Islet of Langerhans (tissue), 1 donor: ENCODE data around the gene GATA3.

Experiments
- FAIRE-seq: peaks from one replicate; lab custom pipeline; 2011; peaks lifted over from hg19 to GRCh38; lab: Jason Lieb, UNC

The GATA3 gene

DNA sequence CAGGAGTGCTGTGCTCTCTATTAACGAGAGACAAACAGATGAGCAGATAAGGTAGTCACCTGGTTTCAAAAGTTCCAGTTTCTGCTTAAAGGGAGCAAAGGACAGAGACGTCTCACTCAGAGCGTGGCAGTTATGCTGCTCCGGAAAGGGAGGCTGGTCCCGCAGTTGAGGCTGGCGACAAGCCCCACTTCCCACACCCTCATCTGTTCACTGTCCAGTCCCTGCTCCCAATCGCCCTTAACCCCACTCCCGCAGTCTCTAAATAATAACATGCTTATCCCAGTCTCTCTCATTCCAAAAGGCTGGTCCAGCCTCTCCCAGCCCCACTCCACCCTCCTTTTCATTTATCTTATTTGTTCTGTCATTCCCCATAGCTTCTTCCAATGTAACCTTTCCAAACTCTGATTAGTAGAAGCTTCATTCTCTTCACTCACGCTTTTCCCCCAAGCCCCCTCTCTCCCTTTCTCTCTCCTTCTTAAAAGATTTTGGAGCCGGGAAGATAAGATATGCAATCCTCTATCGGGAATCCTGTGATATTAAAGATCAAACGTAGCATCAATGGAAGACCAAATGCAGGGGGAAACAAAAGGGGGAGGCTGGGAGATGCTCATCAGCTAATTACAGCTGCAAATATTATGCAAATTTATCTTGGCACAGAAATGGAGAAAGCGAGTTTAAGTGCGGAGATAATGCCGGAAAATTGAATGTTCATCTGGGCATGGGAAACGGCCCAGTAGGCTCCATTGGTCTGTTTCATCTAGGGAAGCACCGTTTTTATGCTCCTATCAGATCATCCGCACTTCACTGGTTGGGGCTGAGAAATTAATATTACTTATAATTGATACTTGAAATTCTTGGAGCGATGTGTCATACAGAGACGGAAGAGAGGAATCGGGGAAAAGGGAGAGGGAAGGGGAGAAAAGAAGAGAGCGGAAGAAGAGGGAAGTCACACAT lies 16.3 kb upstream of the GATA3 start:
- no peak for FAIRE-seq

- no peak for FAIRE-seq
These were observed 15.1 kb upstream of the GATA3 start for GRCh38 chr10:8039321-8039881.

DNA sequence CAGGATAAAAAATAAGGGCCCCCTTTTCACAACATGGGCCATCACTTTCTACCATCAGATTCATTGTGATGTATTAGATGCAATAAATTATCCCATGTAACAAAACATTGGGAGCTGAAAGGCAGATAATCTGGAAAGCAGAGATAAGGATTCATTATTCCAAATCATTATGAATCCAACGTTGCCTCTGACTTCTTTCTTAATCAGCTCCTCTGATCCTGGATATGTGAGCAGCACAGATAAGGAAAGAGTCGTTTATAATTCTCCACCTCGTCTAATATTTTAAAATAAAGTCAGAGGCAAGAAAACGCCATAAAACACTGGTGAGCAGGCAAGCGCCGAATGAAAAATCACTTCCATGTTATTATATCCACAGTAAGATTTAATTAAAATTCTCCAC lies 13.8 kb upstream of the GATA3 start:
- FAIRE-seq, result no peak

DNA sequence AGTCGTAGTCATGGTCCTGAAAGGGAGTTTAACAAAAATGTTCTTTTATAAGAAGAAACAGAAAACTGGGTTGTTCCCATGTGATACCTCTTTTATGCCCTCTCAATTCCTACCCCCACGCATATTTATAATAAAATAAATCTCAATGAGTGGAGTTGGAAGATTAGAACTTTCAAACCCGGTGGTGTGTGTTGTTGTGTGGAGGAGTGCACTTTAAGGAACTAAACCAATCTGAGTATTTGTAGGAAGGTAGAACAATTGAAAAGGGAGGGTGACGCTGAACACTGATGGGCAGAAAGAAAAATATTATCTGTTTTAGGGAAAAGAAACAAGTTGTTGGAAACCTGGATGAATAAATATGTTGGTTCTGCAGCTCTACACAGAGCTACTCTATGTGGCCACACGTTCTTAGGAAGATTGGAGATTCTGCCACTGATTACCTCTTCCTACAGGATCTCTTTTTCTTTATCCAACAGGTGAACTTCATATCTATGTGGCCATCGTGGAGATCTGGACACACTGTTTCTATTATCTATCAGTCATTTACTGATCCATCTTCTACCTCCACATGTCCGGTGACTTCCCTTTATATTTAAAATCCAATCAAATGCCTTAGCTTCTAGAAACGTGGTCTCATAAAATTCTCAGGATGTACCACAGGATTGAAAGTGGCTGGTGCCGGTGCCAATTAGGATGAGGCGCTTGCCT lies 13.1 kb upstream of the GATA3 start:
- FAIRE-seq, result no peak

GRCh38 chr10:8041992-8042720 lies 12.3 kb upstream of the GATA3 start:
- no peak for FAIRE-seq

DNA sequence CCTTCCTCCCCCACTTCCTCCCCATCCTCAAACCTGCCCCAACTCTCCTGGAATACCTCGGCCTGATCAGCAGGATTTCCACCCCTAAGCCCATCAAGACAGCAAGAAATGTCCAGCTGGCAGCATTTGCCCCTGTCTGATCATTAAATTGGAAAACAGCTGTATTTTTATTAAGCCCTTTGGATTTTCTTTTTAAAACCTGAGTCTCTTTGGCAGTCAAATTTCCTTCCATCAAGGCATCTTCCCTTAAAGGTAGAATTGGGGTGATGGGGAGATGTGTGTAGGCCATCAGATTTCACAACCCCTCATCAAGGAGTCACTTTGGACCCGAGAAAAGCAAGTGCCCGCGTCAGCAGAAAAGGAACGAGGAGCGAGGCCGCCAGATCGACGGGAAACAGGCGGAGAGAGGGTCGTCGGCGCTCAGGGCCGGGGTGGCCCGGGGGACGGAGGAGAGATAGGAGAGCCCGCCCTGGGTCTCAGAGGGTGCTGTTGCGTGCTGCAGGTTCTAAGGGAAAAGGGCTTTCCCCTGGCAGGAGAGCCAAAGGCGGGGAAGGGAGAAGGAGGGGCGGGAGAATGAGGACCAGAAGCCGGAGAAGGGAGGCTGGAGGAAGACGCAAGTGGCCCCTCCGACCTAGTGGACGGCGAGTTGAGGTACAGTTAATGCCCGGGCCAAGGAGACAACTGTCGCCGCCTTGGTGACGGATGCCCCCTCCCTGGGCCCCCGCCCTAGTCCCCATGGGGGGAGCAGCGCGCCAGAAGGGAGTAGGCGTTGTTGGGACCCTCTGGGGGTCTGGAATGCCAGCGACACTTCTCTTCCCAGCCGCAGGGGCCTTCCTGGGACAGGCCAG lies 11.5 kb upstream of the GATA3 start:
- FAIRE-seq, result no peak

GRCh38 chr10:8043569-8044306 lies 10.8 kb upstream of the GATA3 start:
- FAIRE-seq, result no peak

- FAIRE-seq, result no peak
These were observed 10.1 kb upstream of the GATA3 start for GRCh38 chr10:8044331-8044907.

DNA sequence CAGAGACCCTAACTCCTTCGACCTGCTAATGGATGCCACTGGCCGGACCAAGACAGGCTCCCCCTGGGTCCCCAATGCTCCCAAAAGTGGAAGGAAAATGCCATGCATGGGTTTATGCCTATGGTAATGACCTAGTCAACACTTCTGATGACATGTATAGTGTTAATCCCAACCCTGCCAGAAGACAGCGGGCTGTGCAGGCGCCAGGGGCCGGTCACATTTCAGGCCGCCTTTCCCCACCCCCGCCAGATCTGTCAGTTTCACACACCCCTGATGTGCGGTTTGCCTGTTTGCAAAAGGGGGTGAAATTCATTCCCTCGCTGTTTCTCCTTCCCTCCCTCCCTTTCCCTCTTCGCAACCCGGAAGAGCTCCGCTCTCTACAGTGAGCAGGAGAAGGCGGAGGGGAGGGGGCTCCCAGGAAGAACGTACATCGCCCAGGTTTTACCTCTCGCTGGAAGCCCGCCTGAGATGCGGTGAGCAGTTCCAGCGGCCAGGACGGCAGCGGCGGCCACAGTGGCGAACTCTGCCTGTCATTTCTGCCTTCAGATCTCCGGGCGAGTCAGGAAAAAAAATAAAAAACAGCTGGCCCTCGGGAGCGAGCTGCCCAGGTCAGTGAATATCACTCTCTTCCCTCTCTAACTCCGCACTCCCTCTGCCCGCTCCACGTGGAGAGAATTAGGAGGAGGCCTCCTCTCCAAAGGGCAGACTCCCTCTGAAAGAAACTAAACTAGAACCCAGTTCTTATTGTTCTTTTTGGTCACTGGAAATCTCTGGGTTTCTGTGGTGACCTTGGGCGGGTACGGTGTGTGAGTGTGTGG lies 9.4 kb upstream of the GATA3 start:
- FAIRE-seq, result no peak

DNA sequence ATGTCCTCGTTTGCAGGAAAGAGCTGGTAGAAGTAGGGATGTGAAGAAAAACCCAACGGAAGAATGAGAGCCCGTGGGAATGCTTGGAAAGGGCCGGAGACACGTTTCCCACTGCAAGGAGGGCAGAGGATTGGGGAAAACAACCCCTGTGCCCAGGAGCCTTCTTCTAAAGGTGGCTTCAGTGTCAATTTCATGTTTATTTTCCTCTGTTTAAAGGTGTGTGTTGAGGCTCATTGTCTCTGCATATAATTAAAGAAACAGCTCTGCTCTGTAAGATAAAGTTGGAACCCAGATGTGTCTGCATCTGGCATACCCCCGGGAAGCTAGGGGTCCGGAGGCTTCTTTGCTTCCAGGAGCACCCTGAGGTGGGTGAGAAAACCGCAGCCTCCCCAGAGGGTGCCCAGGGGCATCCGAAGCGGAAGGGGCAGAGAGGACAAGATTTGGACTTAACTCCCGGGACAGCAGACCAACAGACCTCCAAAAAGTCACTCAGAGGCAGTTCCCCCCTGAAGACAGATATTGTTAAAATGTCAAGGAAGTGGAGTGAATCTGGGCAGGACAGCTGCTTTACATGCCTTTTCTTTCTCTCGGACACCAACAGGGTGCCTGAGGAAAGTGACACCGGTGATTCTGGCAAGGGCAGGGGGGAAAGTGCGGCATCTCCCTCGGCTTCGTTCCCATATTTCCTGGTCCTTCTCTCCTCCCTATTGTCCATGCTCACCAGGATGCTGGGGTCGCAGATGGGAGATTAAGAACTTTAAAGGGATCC lies 8.6 kb upstream of the GATA3 start:
- FAIRE-seq, result no peak

DNA sequence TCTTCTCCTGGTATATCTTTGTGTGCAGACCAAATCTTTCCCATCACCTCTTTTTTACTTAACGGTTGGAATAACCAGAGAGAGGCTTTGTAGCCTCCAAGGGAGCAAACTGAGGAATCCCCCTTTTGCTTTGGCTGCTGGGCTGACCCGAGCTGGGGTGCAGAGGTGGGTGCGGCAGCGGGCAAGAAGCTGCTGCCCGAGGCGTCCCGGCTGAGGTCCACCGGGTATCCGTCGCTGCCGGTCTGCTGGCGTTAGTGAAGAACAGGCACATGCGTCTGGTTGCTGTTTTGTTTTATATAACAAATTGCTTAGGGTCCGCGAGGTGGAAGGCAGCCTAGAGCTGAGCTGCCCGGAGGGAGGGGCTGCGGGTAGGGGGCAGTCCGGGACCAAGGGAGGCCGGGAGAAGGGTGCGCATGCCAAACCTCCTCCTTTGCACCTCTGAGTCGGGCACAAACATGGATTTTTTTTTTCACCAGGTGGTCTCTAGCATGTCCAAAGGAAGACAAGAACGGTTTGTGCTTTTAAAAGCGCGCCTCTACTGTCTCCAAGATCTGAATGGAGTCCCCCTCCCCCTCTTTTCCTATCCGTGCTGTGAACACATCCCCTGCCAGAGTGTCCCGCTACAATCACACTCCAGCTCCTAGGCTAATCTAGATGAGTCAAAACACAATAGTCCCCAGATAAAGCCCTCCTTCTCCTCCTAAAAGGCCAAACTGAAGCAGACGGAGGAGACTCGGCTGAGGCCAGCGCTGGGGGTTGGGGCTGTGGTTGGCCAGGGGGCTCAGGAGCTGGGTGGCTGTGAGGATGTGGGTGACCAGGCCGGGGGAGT lies 6.8 kb upstream of the GATA3 start:
- no peak for FAIRE-seq

GRCh38 chr10:8048281-8049008 lies 6.0 kb upstream of the GATA3 start:
- no peak for FAIRE-seq

GRCh38 chr10:8049045-8049864 lies 5.2 kb upstream of the GATA3 start:
- no peak for FAIRE-seq

DNA sequence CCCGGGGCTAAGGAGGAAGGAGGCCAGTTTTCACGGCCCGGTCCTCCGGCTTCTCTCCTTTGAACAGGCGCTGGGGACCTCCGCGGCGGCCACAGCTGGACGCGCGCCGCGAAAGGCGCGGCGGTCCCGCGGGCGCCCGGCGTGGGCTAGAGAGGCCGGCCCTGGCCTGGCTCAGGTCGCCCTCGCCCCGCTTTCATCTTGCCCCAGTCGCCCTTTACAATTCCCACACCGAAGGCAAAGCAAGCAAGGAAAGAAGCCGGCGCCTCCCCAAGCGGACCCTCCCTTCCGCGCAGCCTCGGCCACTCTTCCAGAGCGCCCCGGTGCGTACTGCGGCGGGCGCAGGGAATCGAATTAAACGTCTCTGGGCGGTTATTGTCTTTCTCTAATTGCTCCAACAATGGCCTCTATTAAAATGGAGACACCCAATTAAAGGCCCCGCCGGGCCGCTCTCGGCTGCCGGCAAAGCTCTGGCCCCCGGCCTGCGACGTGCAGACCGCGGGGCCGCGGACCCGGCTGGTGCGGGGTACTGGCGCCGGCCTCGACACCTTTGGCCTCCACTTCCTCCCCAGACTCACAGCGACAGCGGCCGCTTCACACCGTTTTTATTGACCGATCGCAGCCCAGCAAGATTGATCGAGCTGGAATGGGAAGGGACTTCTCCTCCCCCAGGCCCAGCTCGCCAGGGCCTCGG lies 4.5 kb upstream of the GATA3 start:
- FAIRE-seq, result no peak

- FAIRE-seq, result no peak
These were observed 3.9 kb upstream of the GATA3 start for GRCh38 chr10:8050556-8051108.
